GM19397 (cell line): ENCODE results near the gene DIPK1A.

Experiments used
- ATAC-seq: cut with Tn5 transposase; IDR thresholded peaks from one replicate; pipeline ENCODE4 v1.9.1; 2021; ENCODE audit warnings: mild to moderate bottlenecking, moderate library complexity; ENCODE audit not compliant: unreplicated experiment

DIPK1A gene

DNA sequence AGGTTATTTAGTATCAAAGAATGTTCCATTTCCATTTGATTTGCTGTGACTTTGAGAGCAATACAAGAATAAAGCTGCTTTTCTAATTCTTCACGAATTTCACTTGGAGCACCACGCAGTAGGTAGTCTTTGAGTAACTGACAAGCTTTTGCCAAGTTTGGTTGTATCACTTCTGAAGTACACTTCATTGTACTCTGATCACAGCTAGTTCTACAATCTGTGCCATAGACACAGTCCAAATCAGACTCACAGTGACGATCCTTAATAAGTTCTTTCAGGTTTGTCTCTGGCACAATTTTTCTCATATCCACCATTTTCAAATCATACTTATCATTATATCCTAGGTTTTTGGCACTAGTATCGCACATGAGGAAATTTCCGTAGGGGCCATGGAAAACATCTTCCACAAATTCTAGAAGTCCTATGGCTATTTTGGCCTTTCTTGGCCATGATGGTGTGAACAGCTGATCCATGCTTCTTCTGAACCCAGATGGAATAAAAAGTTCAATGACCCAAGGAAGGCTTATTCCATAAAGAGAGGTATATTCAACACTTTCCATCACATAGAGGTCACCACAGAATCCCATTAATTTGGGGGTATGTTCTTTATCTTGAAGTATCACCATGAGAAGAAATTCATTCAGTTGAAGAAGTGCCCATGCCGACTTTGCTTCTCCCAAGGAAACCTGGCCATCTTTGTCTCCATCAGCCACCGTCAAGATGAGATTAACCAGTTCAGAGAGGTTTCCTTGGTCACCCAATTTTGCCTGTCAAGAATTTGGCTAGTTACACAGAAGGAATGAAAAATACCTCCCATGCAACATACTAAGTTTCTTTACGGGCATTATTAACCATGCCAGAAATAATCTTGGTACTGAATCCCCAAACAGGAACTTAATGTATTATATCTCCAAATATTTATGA, 117.6 kb downstream of the DIPK1A start:
- ATAC-seq = no peak

DNA sequence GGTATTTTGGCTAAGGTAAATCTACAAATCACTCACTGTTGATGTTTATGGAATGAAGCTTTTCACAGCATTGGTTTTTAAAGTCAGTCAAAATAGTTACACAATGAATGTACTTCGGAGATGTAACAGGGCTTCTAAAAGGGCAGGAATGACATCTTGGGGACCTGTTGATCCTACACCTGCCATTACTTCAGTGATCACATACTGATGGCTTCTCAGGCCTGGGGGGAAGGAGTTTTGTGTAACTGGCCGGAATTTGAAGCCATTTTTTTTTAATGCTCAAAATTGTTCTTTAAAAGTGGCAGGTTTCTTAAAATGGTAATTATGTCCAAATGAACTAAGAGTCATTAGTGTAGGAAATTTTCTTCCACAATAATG, 118.2 kb downstream of the DIPK1A start:
- no peak for ATAC-seq

DNA sequence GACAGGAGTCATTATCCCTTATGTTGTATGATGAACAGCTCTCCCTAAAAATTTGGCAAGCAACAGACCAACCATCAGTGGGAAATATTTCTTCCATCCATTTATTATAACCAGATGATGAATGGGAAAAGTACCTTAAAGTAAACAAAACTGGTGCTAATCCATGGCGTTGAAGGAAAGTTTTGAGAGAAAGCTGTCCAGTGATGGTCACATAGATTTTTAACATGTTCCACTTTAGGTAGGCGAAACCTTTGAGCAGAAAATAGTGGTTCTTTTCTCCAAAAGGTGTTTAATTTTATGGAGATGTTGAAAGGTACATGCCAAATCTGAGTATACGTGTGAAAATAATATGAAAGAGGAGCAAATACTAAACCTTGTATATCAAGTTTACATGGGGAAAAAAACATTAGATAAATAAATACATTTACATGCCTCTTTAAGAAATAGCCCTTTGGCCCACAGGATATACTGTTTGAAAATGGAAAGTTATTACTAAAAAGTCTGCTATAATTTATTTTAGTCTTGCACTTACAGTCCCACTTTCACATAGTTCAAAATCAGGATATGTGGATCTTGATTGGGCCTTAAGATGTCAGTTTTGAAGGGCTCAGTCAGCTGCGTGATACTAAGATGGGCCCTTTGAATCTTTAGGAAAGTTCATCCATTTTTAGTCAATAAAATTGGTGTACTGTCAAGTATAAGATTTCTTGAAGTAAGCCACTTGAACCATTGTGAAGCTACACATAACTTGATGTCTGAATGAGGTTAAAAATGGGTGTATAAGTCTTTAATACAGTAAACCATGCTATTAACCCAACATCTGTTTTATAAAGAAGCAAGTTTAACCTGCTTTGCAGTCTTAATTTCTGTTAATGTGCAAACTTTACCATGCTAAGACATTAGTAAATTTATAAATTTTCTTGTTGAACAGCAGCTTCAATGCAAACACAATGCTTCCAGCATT, 118.9 kb downstream of the DIPK1A start:
- ATAC-seq = no peak

DNA sequence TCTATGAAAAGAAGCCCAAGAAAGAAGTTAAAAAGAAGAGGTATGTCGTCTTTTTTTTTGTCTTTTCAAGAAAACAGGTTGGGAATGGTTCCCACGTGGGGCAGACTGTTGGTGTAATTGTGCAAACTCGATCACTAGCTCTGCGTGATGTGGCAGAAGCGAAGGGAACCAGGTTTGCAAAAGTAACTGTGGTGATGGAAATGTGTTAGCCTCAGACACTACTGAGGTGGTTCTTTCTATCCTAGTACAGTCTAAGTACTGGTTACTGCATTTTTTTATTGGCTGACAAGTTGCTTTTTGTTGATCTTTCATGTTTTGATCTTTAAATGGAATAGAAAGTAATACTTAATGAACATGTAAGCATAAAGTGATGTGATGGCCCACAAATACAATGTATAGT, 120.7 kb downstream of the DIPK1A start:
- ATAC-seq = no peak

DNA sequence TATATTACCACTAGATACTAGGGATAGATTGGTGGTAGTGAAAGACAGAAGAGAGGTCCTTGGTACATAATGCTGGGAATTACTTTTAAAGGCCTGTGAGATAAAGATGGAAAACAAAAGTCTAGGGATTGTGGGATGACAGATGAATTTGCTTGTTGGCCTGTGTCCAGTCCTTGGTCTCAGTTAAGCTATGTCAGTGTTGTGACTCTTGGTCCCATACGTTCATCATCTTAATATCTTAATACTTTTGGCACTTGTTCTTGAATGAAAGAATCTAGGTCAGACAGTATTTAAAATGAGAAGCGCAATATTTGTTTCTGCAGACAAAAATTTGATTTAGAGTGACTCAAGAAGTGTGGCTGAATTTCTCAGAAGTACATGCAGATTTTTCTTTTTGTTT, 121.8 kb downstream of the DIPK1A start:
- no peak for ATAC-seq

DNA sequence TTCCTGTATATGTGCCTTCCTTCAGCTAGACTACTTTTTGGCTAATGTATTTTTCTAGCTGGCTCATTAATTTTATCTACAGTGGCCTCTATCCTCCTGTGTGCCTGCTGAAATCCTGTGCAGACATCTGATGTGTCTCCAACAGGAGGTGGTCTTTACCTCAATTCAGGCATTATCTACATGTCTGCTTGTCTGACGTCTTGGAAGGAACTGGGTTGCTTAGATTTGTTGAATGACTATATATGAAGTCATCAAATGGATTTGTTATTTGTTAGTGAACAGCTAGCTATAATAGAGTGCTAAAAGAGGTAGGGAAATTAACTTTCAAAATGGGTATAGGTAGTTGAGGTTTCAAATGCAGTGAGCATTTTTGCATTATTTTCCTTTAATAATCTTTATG, 122.7 kb downstream of the DIPK1A start:
- no peak for ATAC-seq

DNA sequence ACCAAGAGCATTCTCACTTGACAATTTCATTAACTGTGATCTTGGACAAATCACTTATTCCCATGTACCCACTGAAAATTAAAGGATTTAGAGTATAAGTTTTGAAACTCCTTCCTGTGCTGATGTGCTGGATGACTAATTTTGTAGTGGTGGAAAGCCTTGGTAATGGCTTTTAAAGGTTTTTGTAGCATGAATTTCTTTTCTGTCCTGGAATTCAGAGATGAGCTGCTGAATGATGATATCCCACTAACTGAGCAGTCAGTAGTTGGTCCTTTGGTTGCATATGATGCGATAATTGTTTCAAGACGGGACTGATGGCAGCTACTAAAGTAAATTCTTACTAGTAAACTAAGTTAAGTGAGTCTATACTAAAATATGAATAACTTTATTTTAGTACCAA, 124.2 kb downstream of the DIPK1A start:
- ATAC-seq = no peak

DNA sequence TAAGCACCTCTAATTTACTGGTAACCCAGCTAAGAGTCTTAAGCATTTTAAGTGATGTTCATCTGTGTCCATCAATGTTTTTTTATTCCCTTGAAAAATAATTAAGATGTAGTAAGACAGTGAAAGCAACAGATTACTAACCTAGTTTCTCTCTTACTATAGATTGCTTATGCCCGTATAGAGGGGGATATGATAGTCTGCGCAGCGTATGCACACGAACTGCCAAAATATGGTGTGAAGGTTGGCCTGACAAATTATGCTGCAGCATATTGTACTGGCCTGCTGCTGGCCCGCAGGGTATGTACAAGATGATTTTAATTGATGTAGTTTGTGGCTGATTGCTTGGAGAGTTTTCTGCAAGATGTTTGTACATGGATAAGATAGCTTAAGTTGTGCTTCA, 126.6 kb downstream of the DIPK1A start:
- ATAC-seq = no peak

DNA sequence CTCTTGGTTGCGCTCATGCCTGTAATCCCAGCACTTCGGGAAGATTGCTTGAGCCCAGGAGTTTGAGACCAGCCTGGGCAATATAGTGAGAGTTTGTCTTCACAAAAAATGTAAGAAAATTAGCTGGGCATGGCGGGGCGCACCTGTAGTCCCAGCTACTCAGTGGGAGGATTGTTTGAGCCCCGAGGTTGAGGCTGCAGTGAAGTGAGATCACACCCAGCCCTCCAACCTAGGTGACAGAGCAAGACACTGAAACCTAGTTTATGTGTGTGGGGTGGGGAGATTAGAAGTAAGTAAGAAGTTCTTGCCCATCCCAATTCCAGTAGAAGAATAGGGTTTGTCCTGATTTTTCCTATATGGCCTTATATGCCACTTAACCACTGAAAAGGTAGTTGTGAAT, 127.4 kb downstream of the DIPK1A start:
- no peak for ATAC-seq

DNA sequence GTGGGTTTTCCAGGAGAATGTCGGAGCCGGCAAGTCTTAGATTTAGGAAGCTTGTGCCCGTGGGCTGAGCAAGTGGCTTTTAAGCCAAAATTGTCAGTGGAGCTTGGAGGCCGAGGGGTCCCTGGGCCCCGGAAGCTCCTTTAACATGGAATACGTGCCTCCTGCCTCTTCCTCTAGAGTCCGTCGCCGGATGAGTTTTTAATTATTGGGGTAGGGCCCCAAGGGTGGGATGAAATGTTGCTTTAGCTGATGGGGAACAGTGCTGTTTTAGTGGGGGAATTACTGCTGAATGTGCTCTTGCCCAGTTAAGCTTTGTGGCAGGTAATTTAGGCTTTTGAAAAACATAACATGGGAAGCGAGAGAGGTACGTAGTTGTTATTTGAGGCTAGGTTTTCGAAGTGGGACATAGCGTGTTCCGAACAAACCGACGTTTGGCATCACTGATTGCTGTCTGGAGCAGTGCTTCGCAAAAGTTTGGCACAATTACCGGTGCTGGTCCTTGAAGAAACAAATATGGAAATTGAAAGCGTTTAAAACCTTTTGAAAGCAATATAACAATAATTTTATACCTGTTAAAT, 128.6 kb downstream of the DIPK1A start:
- ATAC-seq = no peak

DNA sequence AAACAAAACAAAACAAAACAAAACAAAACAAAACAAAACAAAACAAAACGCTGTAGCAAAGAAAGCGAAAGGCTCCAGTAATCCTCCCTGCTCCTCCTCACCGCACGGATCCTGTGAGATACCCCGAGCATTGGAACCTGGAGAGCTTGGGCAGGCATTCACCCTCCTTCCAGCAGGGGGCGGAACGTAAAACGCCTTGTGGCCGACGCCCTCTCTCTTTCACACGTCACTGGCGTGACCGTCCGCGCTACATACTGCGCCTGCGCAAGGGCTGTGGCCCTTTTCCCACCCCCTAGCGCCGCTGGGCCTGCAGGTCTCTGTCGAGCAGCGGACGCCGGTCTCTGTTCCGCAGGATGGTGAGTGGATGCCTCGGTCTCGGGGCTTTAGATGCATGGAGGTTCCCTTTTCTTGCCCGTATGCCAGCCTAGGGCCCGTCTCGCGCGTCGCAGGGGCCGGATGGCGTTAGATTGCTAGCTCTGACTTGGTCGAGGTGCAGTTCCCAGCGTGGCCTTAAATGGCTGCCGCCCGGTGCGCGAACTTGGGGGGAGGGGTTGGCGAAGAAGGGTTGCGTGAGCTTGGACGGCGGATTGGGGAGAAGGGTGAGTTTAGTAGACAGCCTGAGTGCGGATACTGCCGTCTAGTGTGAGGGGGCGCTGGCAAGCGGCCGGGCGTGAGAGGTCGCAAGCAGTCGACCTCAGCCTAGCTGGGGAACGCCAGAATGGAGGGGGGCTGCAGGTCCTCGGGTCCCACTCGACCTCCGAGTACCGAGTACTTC, 129.3 kb downstream of the DIPK1A start, which contains the start of gene RPL5:
RPL5 (plus strand) TSS at position 279 of the 775 bp plus-strand sequence; CDS start at position 354, 75 bp downstream.
- ATAC-seq = peak; percentile 95

DNA sequence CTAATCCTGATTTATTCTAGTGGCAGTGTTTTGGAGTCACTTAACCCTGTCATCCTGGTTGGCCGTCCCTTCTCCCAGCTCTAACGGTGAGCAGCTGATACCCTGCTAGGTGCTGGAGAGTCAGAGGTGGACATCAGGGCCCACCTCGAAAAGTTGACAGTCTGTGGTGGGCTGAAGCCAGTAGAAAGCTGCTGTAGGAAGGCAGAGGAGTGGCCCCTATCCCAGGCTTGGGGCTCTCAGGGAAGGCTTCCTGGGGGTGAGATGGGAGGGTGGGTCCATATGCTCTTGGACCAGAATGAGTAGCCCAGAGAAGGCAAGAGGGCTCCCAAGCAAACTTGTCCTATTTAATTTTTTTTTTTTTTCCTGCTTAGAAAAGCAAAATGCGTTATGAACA, 129.9 kb downstream of the DIPK1A start:
- no peak for ATAC-seq

DNA sequence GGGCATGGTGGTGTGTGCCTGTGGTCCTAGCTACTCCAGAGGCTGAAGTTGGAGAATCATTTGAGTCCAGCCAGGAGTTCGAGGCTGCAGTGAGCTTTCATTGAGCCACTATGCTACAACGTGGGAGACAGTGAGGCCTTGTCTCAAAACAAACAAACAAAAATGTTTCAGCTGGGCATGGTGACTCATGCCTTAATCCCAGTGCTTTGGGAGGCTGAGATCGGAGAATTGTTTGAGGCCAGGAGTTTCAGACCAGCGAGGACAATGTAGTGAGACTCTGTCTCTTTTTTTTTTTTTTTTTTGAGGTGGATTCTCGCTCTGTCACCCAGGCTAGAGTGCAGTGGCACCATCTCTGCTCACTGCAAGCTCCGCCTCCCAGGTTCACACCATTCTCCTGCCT, 134.5 kb downstream of the DIPK1A start:
- ATAC-seq = no peak

DNA sequence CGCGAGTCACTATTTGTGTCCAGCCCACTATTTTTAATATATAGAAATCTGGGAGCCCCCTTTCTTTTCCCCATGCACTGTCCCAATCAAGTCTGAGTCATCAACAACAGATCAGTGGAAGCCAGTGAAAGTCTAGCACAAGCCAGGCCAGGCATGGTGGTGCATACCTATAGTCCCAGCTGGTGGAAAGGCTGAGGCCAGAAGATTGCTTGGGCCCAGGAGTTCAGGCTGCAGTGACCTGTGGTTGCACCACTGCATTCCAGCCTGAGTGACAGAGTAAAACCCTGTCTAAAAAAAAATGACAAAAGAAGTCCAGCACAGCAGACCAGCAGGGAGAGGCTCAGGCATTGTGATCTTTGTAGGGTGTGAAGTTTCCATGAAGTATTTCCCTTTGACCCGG, 138.4 kb downstream of the DIPK1A start:
- ATAC-seq = no peak

DNA sequence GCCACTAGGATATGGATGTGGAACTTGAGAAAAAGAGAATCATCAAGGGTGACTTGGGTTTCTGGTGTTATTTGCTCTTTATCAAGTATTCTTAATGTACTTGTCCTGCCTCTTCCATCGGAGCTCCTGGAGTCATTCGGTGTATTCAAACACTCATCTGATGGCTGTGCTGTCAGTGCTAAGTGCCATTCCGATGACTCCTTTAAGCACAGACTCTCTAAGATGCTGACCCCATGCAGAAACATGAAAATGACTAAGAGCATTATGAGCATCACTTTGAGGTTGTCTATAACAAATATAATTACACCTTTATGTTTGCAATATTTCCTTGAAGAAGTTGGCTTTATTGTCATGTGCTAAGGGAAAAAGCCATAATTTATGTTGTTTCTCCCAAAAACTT, 140.7 kb downstream of the DIPK1A start:
- ATAC-seq = no peak

DNA sequence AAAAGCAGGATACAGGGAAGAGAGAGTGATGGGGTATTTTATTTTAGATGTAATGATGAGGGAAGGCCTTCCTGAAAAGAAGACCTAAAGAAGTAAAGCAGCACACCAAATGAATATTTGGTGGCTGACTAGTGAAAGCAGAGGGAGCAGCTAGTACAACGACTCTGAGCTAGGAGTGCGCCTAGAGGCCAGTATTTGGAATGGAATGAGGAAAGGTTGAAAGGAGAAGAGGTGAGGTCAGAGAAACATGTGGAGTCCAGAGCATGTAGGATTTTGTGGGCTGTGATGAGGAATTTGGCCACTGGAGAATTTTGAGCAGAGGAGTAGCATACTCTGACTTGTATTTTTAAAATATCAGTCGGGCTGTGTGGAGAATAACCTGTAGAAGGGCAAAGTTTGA, 141.2 kb downstream of the DIPK1A start:
- no peak for ATAC-seq

DNA sequence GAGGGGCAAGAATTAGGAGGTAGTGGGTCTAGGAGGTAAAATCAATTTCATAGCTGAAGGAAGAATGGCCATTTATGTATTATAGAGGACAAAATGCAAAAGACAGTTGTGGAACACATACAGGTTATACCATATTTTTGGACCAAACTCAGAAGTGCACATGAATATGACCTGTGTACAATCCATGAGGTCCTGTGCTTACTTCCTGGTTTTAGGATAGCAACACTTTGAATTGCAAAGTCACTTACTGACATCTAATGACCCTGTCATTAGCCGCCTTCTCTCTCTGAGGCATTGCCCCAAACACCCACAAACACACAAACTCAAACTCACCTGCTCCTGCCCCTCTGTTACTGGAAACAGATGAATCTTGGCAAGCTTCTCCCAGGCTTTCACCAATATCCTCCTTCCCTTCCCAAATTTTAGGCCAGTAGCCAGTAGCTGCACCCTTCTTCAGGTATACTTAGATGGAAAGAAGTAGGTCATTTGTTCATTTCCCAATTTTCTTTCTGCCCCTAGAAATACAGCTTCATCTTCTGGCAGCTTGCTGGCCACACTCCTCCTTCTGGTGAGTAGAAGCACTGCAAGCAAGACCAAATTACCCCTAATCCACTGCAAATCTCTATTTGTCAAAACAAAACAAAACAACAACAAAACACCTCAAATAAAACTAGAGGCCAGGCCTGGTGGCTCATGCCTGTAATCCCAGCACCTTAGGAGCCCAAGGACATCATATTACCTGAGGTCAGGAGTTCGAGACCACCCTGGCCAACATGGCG, 143.1 kb downstream of the DIPK1A start:
- no peak for ATAC-seq

DNA sequence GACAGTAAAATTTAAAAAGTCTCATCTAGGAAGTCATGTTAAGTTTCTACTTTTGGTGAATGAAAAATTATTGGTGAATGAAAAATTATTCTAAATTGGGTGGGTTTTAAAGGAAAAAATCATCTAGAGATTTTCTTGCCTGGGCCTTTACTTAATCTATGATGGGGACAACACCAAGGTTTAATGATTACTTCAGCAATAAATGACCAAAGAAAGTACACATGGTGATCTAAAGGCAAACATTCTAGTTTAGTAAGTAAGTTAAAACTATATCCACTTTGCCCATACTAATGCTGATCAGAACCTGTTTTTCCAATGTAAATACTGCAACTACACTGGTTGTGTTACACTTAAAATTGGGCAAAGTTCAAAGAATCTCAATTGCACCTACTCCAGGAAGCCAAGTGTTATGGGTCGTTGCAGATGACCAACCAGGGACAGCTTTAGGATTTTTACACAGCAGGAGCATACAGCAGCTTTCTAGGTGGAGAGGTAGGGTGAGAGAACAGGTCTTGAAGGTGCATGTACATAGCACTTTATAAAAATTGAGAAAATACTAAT, 144.0 kb downstream of the DIPK1A start:
- ATAC-seq = no peak

DNA sequence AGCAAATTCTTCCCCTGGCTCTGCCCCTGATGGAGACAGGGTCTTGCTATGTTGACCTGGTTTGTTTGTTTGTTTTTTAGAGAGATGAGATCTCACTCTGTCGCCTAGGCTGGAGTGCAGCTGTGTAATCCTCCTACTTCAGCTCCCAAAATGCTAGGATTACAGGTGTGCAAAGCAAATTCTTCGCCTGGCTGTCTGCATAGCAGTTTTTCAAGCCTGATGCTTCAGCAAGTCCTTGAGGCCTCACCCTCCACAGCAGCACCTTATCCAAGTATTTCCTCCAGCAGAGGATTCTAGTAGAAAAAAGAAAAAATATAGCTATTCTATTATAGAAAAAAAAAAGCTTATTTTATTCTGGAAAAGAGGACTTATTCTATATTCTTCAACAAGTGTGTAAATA, 144.5 kb downstream of the DIPK1A start:
- no peak for ATAC-seq

DNA sequence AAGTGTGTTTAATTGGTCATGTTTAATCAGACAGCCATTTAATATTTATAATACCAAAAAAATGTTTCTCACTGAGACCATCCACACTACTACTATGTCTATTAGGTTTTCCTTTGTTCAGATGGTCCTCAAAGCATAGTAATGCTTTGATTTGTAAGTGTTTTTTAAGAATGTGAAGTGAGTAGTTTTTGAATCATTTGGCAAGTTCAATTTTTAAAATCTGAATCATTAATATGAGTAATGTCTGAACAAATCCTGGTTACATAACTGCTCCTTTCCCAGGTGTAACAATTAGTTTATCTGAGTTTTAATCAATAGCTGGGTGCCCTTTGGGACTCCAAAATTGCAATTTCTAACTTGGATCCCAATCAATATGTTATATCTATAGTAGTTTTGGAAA, 152.9 kb downstream of the DIPK1A start:
- no peak for ATAC-seq
